Measurements from ENCODE around the gene FGF16.

The FGF16 gene

GRCh38 chrX:77446908-77447652 lies at the start of gene FGF16:
Gene FGF16 (plus strand): TSS chrX:77447389. CDS start chrX:77447675, 286 bp downstream.
- no peak for TF ChIP-seq TEAD4 (IDR thresholded peaks at IDR 0.05)
- no peak for TF ChIP-seq TCF12 (IDR thresholded peaks at IDR 0.05; ENCODE audit: low read depth)
- TF ChIP-seq RAD21 (IDR thresholded peaks at IDR 0.05; ENCODE audit: low read depth), result no peak
- TF ChIP-seq, protein P1, sequence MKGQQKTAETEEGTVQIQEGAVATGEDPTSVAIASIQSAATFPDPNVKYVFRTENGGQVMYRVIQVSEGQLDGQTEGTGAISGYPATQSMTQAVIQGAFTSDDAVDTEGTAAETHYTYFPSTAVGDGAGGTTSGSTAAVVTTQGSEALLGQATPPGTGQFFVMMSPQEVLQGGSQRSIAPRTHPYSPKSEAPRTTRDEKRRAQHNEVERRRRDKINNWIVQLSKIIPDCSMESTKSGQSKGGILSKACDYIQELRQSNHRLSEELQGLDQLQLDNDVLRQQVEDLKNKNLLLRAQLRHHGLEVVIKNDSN (IDR thresholded peaks at IDR 0.05), result no peak
- no peak for TF ChIP-seq ZBTB7A (IDR thresholded peaks at IDR 0.05; ENCODE audit: low read depth)
- TF ChIP-seq TAF1 (IDR thresholded peaks at IDR 0.05; ENCODE audit: low read depth), result no peak
- TF ChIP-seq EGR1 (IDR thresholded peaks at IDR 0.05), result no peak
- TF ChIP-seq CREB1 (IDR thresholded peaks at IDR 0.05; ENCODE audit: low read depth), result no peak
- TF ChIP-seq, protein P2, sequence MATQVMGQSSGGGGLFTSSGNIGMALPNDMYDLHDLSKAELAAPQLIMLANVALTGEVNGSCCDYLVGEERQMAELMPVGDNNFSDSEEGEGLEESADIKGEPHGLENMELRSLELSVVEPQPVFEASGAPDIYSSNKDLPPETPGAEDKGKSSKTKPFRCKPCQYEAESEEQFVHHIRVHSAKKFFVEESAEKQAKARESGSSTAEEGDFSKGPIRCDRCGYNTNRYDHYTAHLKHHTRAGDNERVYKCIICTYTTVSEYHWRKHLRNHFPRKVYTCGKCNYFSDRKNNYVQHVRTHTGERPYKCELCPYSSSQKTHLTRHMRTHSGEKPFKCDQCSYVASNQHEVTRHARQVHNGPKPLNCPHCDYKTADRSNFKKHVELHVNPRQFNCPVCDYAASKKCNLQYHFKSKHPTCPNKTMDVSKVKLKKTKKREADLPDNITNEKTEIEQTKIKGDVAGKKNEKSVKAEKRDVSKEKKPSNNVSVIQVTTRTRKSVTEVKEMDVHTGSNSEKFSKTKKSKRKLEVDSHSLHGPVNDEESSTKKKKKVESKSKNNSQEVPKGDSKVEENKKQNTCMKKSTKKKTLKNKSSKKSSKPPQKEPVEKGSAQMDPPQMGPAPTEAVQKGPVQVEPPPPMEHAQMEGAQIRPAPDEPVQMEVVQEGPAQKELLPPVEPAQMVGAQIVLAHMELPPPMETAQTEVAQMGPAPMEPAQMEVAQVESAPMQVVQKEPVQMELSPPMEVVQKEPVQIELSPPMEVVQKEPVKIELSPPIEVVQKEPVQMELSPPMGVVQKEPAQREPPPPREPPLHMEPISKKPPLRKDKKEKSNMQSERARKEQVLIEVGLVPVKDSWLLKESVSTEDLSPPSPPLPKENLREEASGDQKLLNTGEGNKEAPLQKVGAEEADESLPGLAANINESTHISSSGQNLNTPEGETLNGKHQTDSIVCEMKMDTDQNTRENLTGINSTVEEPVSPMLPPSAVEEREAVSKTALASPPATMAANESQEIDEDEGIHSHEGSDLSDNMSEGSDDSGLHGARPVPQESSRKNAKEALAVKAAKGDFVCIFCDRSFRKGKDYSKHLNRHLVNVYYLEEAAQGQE (IDR thresholded peaks at IDR 0.05; ENCODE audit: low read depth), result no peak
- no peak for TF ChIP-seq EP300 (IDR thresholded peaks at IDR 0.05; ENCODE audit: borderline replicate concordance)
- TF ChIP-seq FOXM1 (IDR thresholded peaks at IDR 0.05; ENCODE audit: borderline replicate concordance, low read depth), result no peak
- TF ChIP-seq MAX (IDR thresholded peaks at IDR 0.05), result no peak
- no peak for TF ChIP-seq CEBPB (IDR thresholded peaks at IDR 0.05)
- no peak for TF ChIP-seq NFIC (IDR thresholded peaks at IDR 0.05)

GRCh38 chrX:77398330-77398954 lies 48.7 kb upstream of the FGF16 start:
- TF ChIP-seq FOXM1 (IDR thresholded peaks at IDR 0.05; ENCODE audit: borderline replicate concordance, low read depth) (no peak), NFIC (IDR thresholded peaks at IDR 0.05) (no peak), YY1 (IDR thresholded peaks at IDR 0.05; ENCODE audit: low read depth) (no peak), ZBTB7A (IDR thresholded peaks at IDR 0.05; ENCODE audit: low read depth) (no peak), EP300 (IDR thresholded peaks at IDR 0.05; ENCODE audit: borderline replicate concordance) (no peak), CEBPB (IDR thresholded peaks at IDR 0.05) (no peak), CREB1 (IDR thresholded peaks at IDR 0.05; ENCODE audit: low read depth) (no peak), TCF12 (IDR thresholded peaks at IDR 0.05; ENCODE audit: low read depth) (no peak), TEAD4 (IDR thresholded peaks at IDR 0.05) (no peak), TAF1 (IDR thresholded peaks at IDR 0.05; ENCODE audit: low read depth) (no peak), MAX (IDR thresholded peaks at IDR 0.05) (no peak), RAD21 (IDR thresholded peaks at IDR 0.05; ENCODE audit: low read depth) (no peak), EGR1 (IDR thresholded peaks at IDR 0.05) (no peak)
- TF ChIP-seq, protein P1 (IDR thresholded peaks at IDR 0.05), result no peak
- TF ChIP-seq, protein P2 (IDR thresholded peaks at IDR 0.05; ENCODE audit: low read depth), result no peak

DNA sequence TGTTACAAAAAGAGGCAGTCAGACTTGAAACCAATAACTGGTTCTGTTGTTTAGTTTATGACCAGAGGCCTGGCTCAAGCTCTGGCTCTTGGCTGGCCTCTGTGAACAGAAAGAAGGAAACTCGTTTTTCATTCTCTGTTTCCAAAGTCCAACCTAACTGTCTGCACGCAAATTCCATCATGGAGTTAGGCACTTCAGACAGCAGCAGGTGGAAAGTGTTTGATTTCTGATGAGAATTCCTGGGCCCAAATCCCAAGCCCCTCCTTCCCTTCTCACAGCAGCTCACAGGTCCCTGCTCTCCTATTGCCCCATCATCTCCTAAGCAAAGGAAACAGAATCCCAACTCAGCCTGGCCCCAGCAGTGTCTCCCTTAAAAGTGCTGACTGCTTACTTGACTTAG lies 42.8 kb upstream of the FGF16 start:
- no peak for TF ChIP-seq FOXM1 (IDR thresholded peaks at IDR 0.05; ENCODE audit: borderline replicate concordance, low read depth)
- TF ChIP-seq EP300 (IDR thresholded peaks at IDR 0.05; ENCODE audit: borderline replicate concordance), result no peak
- no peak for TF ChIP-seq ZBTB7A (IDR thresholded peaks at IDR 0.05; ENCODE audit: low read depth)
- no peak for TF ChIP-seq TCF12 (IDR thresholded peaks at IDR 0.05; ENCODE audit: low read depth)
- TF ChIP-seq, protein P2 (IDR thresholded peaks at IDR 0.05; ENCODE audit: low read depth), result no peak
- TF ChIP-seq EGR1 (IDR thresholded peaks at IDR 0.05), result no peak
- TF ChIP-seq CEBPB (IDR thresholded peaks at IDR 0.05), result no peak
- no peak for TF ChIP-seq TEAD4 (IDR thresholded peaks at IDR 0.05)
- no peak for TF ChIP-seq CREB1 (IDR thresholded peaks at IDR 0.05; ENCODE audit: low read depth)
- TF ChIP-seq RAD21 (IDR thresholded peaks at IDR 0.05; ENCODE audit: low read depth), result no peak
- TF ChIP-seq YY1 (IDR thresholded peaks at IDR 0.05; ENCODE audit: low read depth), result no peak
- no peak for TF ChIP-seq NFIC (IDR thresholded peaks at IDR 0.05)
- no peak for TF ChIP-seq MAX (IDR thresholded peaks at IDR 0.05)
- TF ChIP-seq TAF1 (IDR thresholded peaks at IDR 0.05; ENCODE audit: low read depth), result no peak
- TF ChIP-seq, protein P1 (IDR thresholded peaks at IDR 0.05), result no peak
